Kidney epithelial cell (primary cell): ENCODE measurements around the gene LIPC. TPM values are rescaled to one million over a fixed set of nuclear protein-coding genes. Genes with fewer than 3 reads are reported as not detected.

ENCODE experiments used
- DNase-seq: peaks from one replicate; pipeline ENCODE4 v3.0.0-alpha.2; 2010; ENCODE audit warnings: low read depth
- H3K27me3 ChIP-seq: 2 replicates; pipeline ENCODE4 v1.6.0; 2011; ENCODE audit warnings: low read length; ENCODE audit not compliant: control insufficient read depth, insufficient read depth
- H3K36me3 ChIP-seq: 2 replicates; pipeline ENCODE4 v1.5.1; 2011; ENCODE audit warnings: low read length; ENCODE audit not compliant: control insufficient read depth, insufficient read depth
- H3K4me3 ChIP-seq: 2 replicates; pipeline ENCODE4 v1.5.1; 2011; ENCODE audit warnings: low read depth, mild to moderate bottlenecking, control low read depth, low read length
- CTCF ChIP-seq: IDR thresholded peaks from 2 replicates; pipeline ENCODE4 v1.5.1; 2011; ENCODE audit warnings: mild to moderate bottlenecking, moderate library complexity, low read length, control low read depth, inconsistent platforms; ENCODE audit not compliant: insufficient read depth, poor library complexity, severe bottlenecking
- total RNA-seq: library from RNA; depleted of rRNA; stranded (reverse); fragments of >200 nt; gene quantifications from 2 replicates; pipeline ENCODE4 v1.2.3, GENCODE V29; 2015

The LIPC gene
- total RNA-seq, 1 donor from 2014 or later = 1.3 TPM

- no peak for DNase-seq
- no peaks in the 10 kb centered on the region for H3K27me3 ChIP-seq
- no peaks in the 10 kb centered on the region for H3K36me3 ChIP-seq
- no peak overlapping the region for H3K4me3 ChIP-seq
- TF ChIP-seq CTCF = no peak
These were observed 157.3 kb downstream of the LIPC start for GRCh38 chr15:58589047-58589446.

- H3K36me3 ChIP-seq = no peaks in the 10 kb centered on the region
- no peaks in the 10 kb centered on the region for H3K27me3 ChIP-seq
- DNase-seq = no peak
- no peak for TF ChIP-seq CTCF
- H3K4me3 ChIP-seq = no peak overlapping the region
These were observed 158.4 kb downstream of the LIPC start for GRCh38 chr15:58590236-58590635.

- Histone ChIP-seq H3K27me3 (no peaks in the 10 kb centered on the region), H3K36me3 (no peaks in the 10 kb centered on the region), H3K4me3 (no peak overlapping the region)
- no peak for TF ChIP-seq CTCF
- no peak for DNase-seq
These were observed 159.1 kb downstream of the LIPC start for GRCh38 chr15:58590926-58591325.

GRCh38 chr15:58593870-58594269, 162.1 kb downstream of the LIPC start:
- no peak overlapping the region for H3K4me3 ChIP-seq
- DNase-seq = no peak
- peaks cover 2% of the 10 kb centered on the region for H3K36me3 ChIP-seq
- no peaks in the 10 kb centered on the region for H3K27me3 ChIP-seq
- no peak for TF ChIP-seq CTCF

GRCh38 chr15:58594898-58595297, 163.1 kb downstream of the LIPC start:
- no peak for DNase-seq
- Histone ChIP-seq H3K4me3 (no peak overlapping the region), H3K36me3 (peaks cover 2% of the 10 kb centered on the region), H3K27me3 (no peaks in the 10 kb centered on the region)
- TF ChIP-seq CTCF = no peak

GRCh38 chr15:58595516-58596263, 163.9 kb downstream of the LIPC start:
- no peaks in the 10 kb centered on the region for H3K27me3 ChIP-seq
- TF ChIP-seq CTCF = no peak
- peaks cover 2% of the 10 kb centered on the region for H3K36me3 ChIP-seq
- H3K4me3 ChIP-seq = no peak overlapping the region
- no peak for DNase-seq
